Right renal pelvis (tissue), 4 donors: ENCODE results near the gene SEMG2. TPM values are rescaled to one million over a fixed set of nuclear protein-coding genes. Genes with fewer than 3 reads are reported as not detected.

Experiments
- DNase-seq, 4 donors: peaks; one replicate each; pipeline ENCODE4 v3.0.0-alpha.2; 2013; ENCODE audit warnings: low read depth in 4 of 4, low spot score in 3 of 4, missing footprints in 1 of 4
- polyA plus RNA-seq, 4 donors: library from polyadenylated mRNA; unstranded; fragments of 120-200 nt; gene quantifications; one replicate each; pipeline ENCODE4 v1.2.1, GENCODE V29; 2013; ENCODE audit not compliant: insufficient read length in 4 of 4

SEMG2 gene
- polyA plus RNA-seq = under 1 TPM in 1 of 4 donors, not detected in 3; 0.08 TPM

- no peak for DNase-seq
Observed at GRCh38 chr20:45221076-45221475, at the start of gene SEMG2. Gene SEMG2 (plus strand): TSS chr20:45221373. CDS start chr20:45221390, 17 bp downstream.

GRCh38 chr20:45173522-45173921 is 47.7 kb upstream of the SEMG2 start:
- no peak for DNase-seq

GRCh38 chr20:45174434-45175364 is 46.5 kb upstream of the SEMG2 start, which contains the start of gene PI3:
Gene PI3 (plus strand): TSS chr20:45174902. CDS start chr20:45174923, 21 bp downstream.
- no peak for DNase-seq

GRCh38 chr20:45176526-45177267 is 44.5 kb upstream of the SEMG2 start:
- no peak for DNase-seq

- DNase-seq = no peak
Observed at GRCh38 chr20:45179166-45179565, 42.0 kb upstream of the SEMG2 start.

- no peak for DNase-seq
Observed at GRCh38 chr20:45181639-45182038, 39.5 kb upstream of the SEMG2 start.

- no peak for DNase-seq
Observed at GRCh38 chr20:45183084-45183483, 38.1 kb upstream of the SEMG2 start.

- no peak for DNase-seq
Observed at GRCh38 chr20:45187693-45188092, 33.5 kb upstream of the SEMG2 start.

GRCh38 chr20:45189067-45189609 is 32.0 kb upstream of the SEMG2 start:
- DNase-seq = no peak

GRCh38 chr20:45189861-45190260 is 31.3 kb upstream of the SEMG2 start:
- DNase-seq = no peak

GRCh38 chr20:45191926-45192325 is 29.2 kb upstream of the SEMG2 start:
- no peak for DNase-seq

- DNase-seq = no peak
Observed at GRCh38 chr20:45193331-45193730, 27.8 kb upstream of the SEMG2 start.

- no peak for DNase-seq
Observed at GRCh38 chr20:45206725-45207124, 14.4 kb upstream of the SEMG2 start, which contains the start of gene SEMG1. Gene SEMG1 (plus strand): TSS chr20:45207033. CDS start chr20:45207054, 21 bp downstream.

- DNase-seq = no peak
Observed at GRCh38 chr20:45209924-45210323, 11.2 kb upstream of the SEMG2 start.

GRCh38 chr20:45211569-45212474 is 9.4 kb upstream of the SEMG2 start:
- DNase-seq = no peak

GRCh38 chr20:45212836-45213235 is 8.3 kb upstream of the SEMG2 start:
- DNase-seq = no peak

GRCh38 chr20:45218124-45218523 is 3.0 kb upstream of the SEMG2 start:
- no peak for DNase-seq

- no peak for DNase-seq
Observed at GRCh38 chr20:45218636-45219035, 2.5 kb upstream of the SEMG2 start.

GRCh38 chr20:45223136-45223535 is 2.0 kb downstream of the SEMG2 start:
- no peak for DNase-seq

GRCh38 chr20:45226287-45226686 is 5.1 kb downstream of the SEMG2 start:
- no peak for DNase-seq
